Lower lobe of right lung (tissue), 2 donors: ENCODE data around the gene MOCS2. TPM values are rescaled to one million over a fixed set of nuclear protein-coding genes. Genes with fewer than 3 reads are reported as not detected.

Experiments used
- ATAC-seq, 2 donors: fragments of 200-7000 bp; cut with Tn5 transposase; one replicate each; pipeline ENCODE4 v1.9.1; 2020 to 2022; ENCODE audit warnings: mild to moderate bottlenecking in 2 of 2, moderate library complexity in 2 of 2
- DNase-seq: peaks from one replicate; pipeline ENCODE4 v3.0.0-alpha.2; 2020
- H3K27ac ChIP-seq: fragments of 200-600 bp; one replicate; pipeline ENCODE4 v1.8.0; 2022
- H3K27me3 ChIP-seq: fragments of 200-600 bp; one replicate; pipeline ENCODE4 v1.8.0; 2022; ENCODE audit warnings: low read depth
- H3K36me3 ChIP-seq: fragments of 200-600 bp; one replicate; pipeline ENCODE4 v1.8.0; 2022; ENCODE audit warnings: mild to moderate bottlenecking
- H3K4me1 ChIP-seq: fragments of 200-600 bp; one replicate; pipeline ENCODE4 v1.8.0; 2022
- H3K4me3 ChIP-seq: fragments of 200-600 bp; one replicate; pipeline ENCODE4 v1.8.0; 2022; ENCODE audit warnings: mild to moderate bottlenecking
- H3K9me3 ChIP-seq: fragments of 200-600 bp; one replicate; pipeline ENCODE4 v1.8.0; 2022
- intact Hi-C: fragments of 100-400 bp; cut with DNase I; formaldehyde crosslinking; loops from one replicate; pipeline ENCODE4 v1.11.0; 2022
- total RNA-seq: library from RNA; stranded (reverse); fragmentation: NEBNext Ultra II Directional; extraction: Animal tissue kit (Norgen Biotek cat#: 25700); gene quantifications from one replicate; pipeline ENCODE4 v1.2.1, GENCODE V29; 2021
- TF ChIP-seq, protein P1 (sequence below): fragments of 200-600 bp; IDR thresholded peaks from one replicate; pipeline ENCODE4 v1.8.0; 2022; ENCODE audit warnings: antibody characterized with exemption, mild to moderate bottlenecking
- donor health status: DM: no; HTN: yes; CAD: no; lungs with severe emphysema.

Gene MOCS2
- total RNA-seq, 1 donor from 2014 or later: 28.8 TPM

DNA sequence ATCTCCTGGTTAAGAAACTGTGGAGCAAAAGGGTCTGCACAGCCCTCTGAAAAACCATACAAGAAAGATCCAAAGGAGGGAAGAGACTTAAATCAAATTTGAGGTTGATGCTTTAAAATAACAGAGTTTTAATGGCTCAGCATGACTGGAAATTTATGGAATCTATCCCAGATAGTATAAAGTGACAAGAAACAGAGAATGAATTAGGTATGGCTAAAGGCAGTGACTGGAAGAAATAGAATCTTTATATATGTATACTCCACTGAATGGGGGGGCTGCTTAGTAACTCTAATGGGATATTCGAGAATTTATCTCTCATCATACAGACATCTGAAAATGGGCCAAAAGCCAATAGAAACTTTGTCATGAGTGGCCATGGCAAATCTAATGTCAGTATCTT, 17.6 kb upstream of the MOCS2 start:
- ATAC-seq (no peak), DNase-seq (no peak)
- Histone ChIP-seq H3K27me3 (no peaks in the 10 kb centered on the region), H3K27ac (no peak overlapping the region), H3K9me3 (no peaks in the 10 kb centered on the region), H3K36me3 (no peaks in the 10 kb centered on the region), H3K4me1 (no peaks in the 10 kb centered on the region), H3K4me3 (no peak overlapping the region)
- TF ChIP-seq, protein P1, sequence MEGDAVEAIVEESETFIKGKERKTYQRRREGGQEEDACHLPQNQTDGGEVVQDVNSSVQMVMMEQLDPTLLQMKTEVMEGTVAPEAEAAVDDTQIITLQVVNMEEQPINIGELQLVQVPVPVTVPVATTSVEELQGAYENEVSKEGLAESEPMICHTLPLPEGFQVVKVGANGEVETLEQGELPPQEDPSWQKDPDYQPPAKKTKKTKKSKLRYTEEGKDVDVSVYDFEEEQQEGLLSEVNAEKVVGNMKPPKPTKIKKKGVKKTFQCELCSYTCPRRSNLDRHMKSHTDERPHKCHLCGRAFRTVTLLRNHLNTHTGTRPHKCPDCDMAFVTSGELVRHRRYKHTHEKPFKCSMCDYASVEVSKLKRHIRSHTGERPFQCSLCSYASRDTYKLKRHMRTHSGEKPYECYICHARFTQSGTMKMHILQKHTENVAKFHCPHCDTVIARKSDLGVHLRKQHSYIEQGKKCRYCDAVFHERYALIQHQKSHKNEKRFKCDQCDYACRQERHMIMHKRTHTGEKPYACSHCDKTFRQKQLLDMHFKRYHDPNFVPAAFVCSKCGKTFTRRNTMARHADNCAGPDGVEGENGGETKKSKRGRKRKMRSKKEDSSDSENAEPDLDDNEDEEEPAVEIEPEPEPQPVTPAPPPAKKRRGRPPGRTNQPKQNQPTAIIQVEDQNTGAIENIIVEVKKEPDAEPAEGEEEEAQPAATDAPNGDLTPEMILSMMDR: no peak
- intact Hi-C loops: no loop called here

DNA sequence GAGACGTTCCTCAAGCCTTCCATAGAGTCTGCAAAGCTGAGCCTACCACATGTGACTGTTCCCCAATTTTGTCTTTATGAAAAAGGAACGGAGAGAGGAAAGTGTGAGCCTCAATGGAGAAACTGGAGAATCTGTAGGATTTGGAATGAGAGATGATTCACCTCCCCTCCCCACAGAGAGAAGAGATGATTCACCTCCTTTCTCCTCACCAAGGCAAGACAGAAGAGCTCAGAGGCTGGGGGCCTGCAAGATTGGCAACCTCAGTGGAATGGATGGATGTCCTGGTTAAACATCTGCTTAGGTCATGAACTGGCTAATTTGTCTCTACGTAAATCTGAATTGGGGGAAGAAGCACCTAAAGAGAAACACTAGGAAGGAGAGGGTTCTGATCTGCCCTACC, 17.0 kb upstream of the MOCS2 start:
- intact Hi-C loops: no loop called here
- Histone ChIP-seq H3K27ac (no peak overlapping the region), H3K4me3 (no peak overlapping the region), H3K4me1 (no peaks in the 10 kb centered on the region), H3K27me3 (peaks cover 2% of the 10 kb centered on the region), H3K9me3 (no peaks in the 10 kb centered on the region), H3K36me3 (no peaks in the 10 kb centered on the region)
- TF ChIP-seq, protein P1: no peak
- ATAC-seq (no peak), DNase-seq (no peak)

DNA sequence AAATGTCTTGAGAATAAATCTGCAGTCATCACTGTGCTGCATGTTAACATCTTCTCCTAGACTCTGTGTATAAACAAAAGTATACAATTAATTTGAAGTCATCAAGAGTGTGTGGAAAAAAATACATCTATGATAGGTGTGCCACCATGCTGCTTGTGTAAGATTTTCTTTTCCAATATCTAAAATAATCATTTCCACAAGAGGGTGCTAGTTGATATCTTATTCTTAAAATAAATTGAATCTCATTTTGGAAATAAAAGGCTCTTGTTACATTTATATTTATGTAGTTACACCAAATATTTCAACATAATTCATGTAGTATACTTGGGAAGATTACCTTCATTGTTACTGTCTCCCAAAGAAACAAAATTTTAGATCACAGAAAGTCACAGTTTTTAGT, 14.1 kb upstream of the MOCS2 start:
- no peaks in the 10 kb centered on the region for H3K36me3 ChIP-seq
- no peaks in the 10 kb centered on the region for H3K9me3 ChIP-seq
- no peak overlapping the region for H3K4me3 ChIP-seq
- no peak for DNase-seq
- no peaks in the 10 kb centered on the region for H3K4me1 ChIP-seq
- peaks cover 6% of the 10 kb centered on the region for H3K27me3 ChIP-seq
- TF ChIP-seq, protein P1: no peak
- no peak for ATAC-seq
- intact Hi-C loops: no loop called here
- H3K27ac ChIP-seq: no peak overlapping the region

DNA sequence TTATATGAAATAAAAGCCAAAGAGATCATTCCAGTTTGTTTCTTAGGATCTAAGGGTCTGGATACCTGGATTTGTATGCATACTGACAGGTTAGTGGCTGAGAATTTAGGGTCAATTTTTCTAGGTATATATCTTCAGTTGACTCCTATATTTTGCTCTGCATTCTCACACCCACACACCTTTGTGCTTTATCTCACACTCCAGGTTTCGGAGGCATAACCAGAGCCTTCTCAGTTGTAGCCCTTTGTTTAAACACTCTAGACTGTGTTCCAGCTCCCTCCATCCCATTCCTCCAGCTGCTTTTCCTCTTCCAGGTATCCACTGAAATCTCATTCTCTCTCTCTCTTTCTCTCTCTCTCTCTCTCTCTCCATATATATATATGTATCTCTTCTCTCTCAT, 10.6 kb upstream of the MOCS2 start:
- intact Hi-C loops: no loop called here
- Histone ChIP-seq H3K4me1 (no peaks in the 10 kb centered on the region), H3K9me3 (no peaks in the 10 kb centered on the region), H3K4me3 (no peak overlapping the region), H3K27ac (no peak overlapping the region), H3K27me3 (peaks cover 6% of the 10 kb centered on the region), H3K36me3 (no peaks in the 10 kb centered on the region)
- ATAC-seq: no peak
- TF ChIP-seq, protein P1: no peak
- DNase-seq: no peak

DNA sequence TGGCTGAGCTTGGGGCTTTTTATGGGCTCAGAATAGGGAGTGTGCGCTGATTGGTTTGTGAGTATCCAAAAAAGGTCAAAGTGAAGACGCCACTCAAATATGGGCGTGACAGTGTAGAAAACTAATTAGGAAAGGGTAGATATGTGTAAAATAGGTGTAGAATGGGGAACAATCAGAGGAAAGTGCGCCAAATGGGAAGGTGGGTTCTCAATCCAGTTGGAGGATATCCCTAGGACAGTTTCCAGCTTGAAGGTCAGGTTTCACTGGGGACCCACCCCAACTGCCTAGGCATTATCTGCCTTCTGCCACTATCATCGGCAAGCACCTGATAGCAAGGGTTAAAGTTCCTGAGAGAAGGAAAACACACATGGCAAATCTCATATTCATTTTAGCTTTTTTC, 9.3 kb upstream of the MOCS2 start:
- TF ChIP-seq, protein P1: no peak
- Histone ChIP-seq H3K27ac (no peak overlapping the region), H3K27me3 (peaks cover 6% of the 10 kb centered on the region), H3K4me1 (no peaks in the 10 kb centered on the region), H3K9me3 (no peaks in the 10 kb centered on the region), H3K4me3 (no peak overlapping the region), H3K36me3 (no peaks in the 10 kb centered on the region)
- intact Hi-C loops: no loop called here
- no peak for ATAC-seq
- DNase-seq: no peak

DNA sequence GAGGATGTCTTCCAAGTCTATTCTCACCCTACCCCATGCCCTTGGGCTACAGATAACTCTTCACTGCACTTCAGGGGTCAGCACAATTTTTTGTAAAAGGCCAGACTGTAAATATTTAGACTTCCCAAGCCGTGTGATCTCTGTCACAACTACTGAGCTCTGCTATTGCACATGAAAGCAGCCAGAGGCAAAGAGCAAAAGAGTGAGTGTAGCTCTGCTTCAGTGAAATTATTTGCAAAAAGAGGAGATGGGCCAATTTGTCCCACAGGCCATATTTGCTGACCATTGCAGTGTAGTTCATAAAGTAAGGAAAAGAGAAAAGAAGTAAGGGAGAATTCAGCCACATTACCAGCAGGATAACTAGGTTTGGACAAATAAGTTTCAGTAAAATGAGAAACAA, 7.0 kb upstream of the MOCS2 start:
- TF ChIP-seq, protein P1: no peak
- H3K9me3 ChIP-seq: no peaks in the 10 kb centered on the region
- H3K27me3 ChIP-seq: peaks cover 4% of the 10 kb centered on the region
- H3K4me3 ChIP-seq: no peak overlapping the region
- no peaks in the 10 kb centered on the region for H3K36me3 ChIP-seq
- H3K4me1 ChIP-seq: no peaks in the 10 kb centered on the region
- no peak overlapping the region for H3K27ac ChIP-seq
- DNase-seq (no peak), ATAC-seq (no peak)
- intact Hi-C loops: no loop called here
